ENCODE data around the gene MFAP5.

DNA sequence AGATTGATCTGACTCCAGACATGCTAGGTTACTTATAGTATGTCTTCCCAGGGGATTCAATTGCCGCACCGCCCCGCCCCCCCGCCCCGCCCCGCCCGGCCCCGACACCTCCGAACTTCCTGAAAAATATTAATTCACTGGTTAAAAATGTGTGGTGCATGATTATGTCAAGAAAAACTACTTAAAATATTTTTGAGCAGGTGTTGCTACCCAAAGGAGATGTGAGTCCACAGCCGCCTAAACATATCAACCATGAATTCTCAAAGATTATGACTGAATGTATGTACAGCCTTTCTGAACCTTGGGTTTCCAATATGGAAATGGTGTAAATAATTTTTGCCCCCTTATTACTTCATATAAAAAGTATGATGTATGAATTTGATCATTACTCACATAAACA is 32.5 kb upstream of the MFAP5 start:
- TF ChIP-seq ZNF70 (CRISPR knock-in tag; IDR thresholded peaks at IDR 0.05) (no peak), ZC3H10 (CRISPR knock-in tag; IDR thresholded peaks at IDR 0.05) (no peak), ZNF8 (CRISPR knock-in tag; IDR thresholded peaks at IDR 0.05) (no peak), ARNTL (CRISPR knock-in tag; IDR thresholded peaks at IDR 0.05; ENCODE audit: borderline replicate concordance, low read depth) (no peak), CSRNP3 (CRISPR knock-in tag; IDR thresholded peaks at IDR 0.05) (no peak)

All from SK-N-SH treated with all-trans-retinoic acid at 6 μM for 48 hours (cell line).